Duodenal mucosa (tissue), 2 donors: ENCODE results near the gene SMARCD3.

ENCODE experiments used
- H3K27ac ChIP-seq: one replicate; pipeline ENCODE4 v1.7.0; 2013; ENCODE audit warnings: low read depth, low read length
- H3K27me3 ChIP-seq, 2 donors: one replicate each; pipeline ENCODE4 v1.7.0; 2013; ENCODE audit warnings: low read length in 2 of 2, control low read depth in 1 of 2; ENCODE audit not compliant: insufficient read depth in 2 of 2, control insufficient read depth in 1 of 2
- H3K36me3 ChIP-seq, 2 donors: one replicate each; pipeline ENCODE4 v1.7.0; 2013; ENCODE audit warnings: low read length in 2 of 2, control low read depth in 1 of 2; ENCODE audit not compliant: insufficient read depth in 2 of 2, control insufficient read depth in 1 of 2
- H3K4me1 ChIP-seq, 2 donors: one replicate each; pipeline ENCODE4 v1.7.0; 2013; ENCODE audit warnings: low read length in 2 of 2, control low read depth in 1 of 2; ENCODE audit not compliant: insufficient read depth in 2 of 2, control insufficient read depth in 1 of 2
- H3K4me3 ChIP-seq, 2 donors: one replicate each; pipeline ENCODE4 v1.7.0; 2013; ENCODE audit warnings: low read length in 2 of 2, low read depth in 1 of 2
- H3K9ac ChIP-seq, 2 donors: one replicate each; pipeline ENCODE4 v1.7.0; 2013; ENCODE audit warnings: low read length in 2 of 2, low read depth in 1 of 2
- H3K9me3 ChIP-seq, 2 donors: one replicate each; pipeline ENCODE4 v1.7.0; 2013; ENCODE audit warnings: low read length in 2 of 2, control low read depth in 1 of 2; ENCODE audit not compliant: control insufficient read depth in 1 of 2

Gene SMARCD3

DNA sequence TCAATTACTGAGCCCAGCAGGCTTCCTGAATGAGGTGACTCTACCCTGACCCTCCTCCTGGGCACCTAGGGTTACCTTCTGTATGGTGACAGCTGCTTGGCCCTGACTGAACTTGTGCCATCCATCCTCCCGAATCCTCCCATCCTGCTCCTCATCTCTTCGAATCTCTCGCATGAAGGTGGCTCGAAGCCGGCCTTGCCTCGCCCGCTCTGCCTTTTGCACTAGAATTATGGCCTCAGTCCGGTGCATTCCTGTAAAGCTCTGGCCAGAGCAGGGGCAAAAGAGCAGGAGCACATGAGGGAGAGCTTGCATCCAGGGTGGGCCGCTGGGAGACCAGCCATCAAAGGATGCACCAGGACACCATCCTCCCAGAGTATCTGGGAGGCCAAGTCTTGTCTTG lies 45.7 kb downstream of the SMARCD3 start:
- Histone ChIP-seq H3K27ac (no peak overlapping the region), H3K36me3 (no peaks in the 10 kb centered on the region), H3K27me3 (peaks cover 9 to 12% of the 10 kb centered on the region in 2 donors), H3K4me3 (no peak overlapping the region), H3K4me1 (no peaks in the 10 kb centered on the region), H3K9me3 (no peaks in the 10 kb centered on the region), H3K9ac (no peak overlapping the region)

DNA sequence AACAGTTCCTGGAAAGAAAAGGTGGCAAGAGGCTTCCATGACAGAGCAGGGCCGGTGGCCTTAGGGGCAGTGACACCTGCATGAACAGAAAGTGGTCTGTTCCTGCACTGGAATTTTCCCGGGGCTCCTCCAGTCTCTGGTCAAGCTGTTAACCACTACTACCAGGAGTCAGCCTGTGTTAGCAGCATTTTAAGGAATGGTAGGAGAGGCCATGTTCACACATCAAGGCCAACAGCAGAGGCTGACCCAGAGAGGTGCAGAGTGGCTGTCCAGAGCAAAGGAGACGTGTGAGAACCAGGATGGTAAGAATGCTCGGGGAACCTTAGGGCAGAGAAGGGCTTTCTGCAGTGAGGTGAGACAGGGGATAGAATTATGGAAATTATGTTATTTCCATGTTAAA lies 46.7 kb downstream of the SMARCD3 start:
- H3K4me1 ChIP-seq = no peaks in the 10 kb centered on the region
- no peak overlapping the region for H3K27ac ChIP-seq
- no peak overlapping the region for H3K4me3 ChIP-seq
- H3K27me3 ChIP-seq = peaks cover 10 to 12% of the 10 kb centered on the region in 2 donors
- H3K9me3 ChIP-seq = no peaks in the 10 kb centered on the region
- no peaks in the 10 kb centered on the region for H3K36me3 ChIP-seq
- no peak overlapping the region for H3K9ac ChIP-seq

DNA sequence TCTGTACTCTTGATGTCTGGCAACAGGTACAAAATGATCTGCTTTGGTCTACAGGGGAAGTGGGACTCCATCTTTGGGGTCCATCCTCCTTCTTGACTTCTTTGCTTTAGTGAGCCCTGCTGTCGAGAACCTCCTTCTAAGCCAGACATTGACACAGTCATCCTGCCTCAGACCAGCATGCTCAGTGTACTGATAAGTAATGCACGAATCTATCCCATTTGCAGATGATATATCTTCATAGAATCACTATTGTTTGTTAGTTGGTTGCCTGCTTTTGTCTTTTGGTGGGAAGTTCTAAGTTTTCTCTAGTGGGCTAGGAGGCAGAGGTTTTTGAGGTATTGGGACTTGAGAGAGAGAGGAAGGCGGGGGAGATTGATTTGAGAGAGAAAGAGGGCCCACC lies 47.1 kb downstream of the SMARCD3 start:
- no peaks in the 10 kb centered on the region for H3K9me3 ChIP-seq
- H3K4me3 ChIP-seq = no peak overlapping the region
- no peaks in the 10 kb centered on the region for H3K4me1 ChIP-seq
- H3K27me3 ChIP-seq = peaks cover 10 to 12% of the 10 kb centered on the region in 2 donors
- no peak overlapping the region for H3K27ac ChIP-seq
- no peaks in the 10 kb centered on the region for H3K36me3 ChIP-seq
- no peak overlapping the region for H3K9ac ChIP-seq

DNA sequence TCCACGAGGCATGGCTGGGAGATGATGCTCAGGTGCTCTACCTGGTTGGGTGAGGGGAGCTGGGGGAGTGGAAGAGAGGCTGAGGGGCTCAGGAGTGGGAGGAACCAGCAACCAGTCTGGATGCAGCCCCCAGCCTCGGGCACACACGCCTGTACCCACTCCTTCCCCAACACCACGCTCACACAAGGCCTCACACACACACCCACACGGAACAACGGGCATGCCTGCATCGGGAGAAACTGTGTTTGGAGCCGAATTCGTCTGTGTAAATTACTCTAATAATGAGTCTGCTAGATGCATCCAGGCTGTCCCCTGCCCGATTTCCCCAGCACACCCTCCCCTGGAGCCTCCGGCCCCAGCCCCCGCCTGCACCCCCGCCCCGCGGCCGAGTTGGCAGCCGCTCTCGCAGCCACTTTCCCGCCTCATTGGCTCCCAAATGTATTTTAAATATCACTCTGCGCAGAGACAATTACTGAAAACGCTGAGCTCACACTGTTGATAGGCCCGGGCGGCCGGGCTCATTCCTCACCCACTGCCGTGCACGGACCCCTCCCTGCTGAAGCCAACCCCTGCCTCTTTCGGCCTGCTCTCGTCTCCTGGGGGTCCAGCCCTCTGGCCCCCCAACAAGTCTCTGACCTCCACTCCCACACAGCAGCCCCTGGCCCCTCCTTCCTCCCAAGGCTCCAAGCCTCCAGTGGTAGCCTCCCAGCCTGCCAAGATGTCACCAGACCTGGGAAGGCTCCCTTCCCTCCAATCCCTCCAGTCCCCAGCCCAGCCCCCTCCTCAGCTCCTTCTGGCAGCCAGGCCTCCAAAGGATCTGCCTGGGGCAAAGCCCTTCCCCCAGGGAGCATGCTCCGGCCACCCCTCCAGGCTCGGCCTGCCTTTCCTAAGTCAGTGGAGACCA lies 49.3 kb downstream of the SMARCD3 start:
- H3K4me1 ChIP-seq = no peaks in the 10 kb centered on the region
- no peak overlapping the region for H3K27ac ChIP-seq
- no peak overlapping the region for H3K4me3 ChIP-seq
- no peaks in the 10 kb centered on the region for H3K9me3 ChIP-seq
- no peaks in the 10 kb centered on the region for H3K36me3 ChIP-seq
- H3K9ac ChIP-seq = no peak overlapping the region
- peaks cover 12 to 18% of the 10 kb centered on the region in 2 donors for H3K27me3 ChIP-seq

DNA sequence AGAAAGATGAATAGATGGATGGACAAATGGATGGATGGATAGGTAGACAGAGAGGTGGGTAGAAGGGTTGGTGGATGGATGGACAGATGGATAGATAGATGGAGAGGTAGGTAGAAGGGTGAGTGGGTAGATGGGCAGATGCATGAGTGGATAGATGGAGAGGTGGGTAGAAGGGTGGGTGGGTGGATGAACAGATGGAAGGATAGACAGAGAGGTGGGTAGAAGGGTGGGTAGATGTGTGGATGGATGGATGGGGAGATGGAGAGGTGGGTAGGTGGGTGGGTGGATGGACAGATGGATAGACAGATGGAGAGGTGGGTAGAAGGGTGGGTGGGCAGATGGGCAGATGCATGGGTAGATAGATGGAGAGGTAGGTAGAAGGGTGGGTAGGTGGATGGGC lies 50.6 kb downstream of the SMARCD3 start:
- Histone ChIP-seq H3K36me3 (no peaks in the 10 kb centered on the region), H3K27me3 (peaks cover 12 to 18% of the 10 kb centered on the region in 2 donors)

DNA sequence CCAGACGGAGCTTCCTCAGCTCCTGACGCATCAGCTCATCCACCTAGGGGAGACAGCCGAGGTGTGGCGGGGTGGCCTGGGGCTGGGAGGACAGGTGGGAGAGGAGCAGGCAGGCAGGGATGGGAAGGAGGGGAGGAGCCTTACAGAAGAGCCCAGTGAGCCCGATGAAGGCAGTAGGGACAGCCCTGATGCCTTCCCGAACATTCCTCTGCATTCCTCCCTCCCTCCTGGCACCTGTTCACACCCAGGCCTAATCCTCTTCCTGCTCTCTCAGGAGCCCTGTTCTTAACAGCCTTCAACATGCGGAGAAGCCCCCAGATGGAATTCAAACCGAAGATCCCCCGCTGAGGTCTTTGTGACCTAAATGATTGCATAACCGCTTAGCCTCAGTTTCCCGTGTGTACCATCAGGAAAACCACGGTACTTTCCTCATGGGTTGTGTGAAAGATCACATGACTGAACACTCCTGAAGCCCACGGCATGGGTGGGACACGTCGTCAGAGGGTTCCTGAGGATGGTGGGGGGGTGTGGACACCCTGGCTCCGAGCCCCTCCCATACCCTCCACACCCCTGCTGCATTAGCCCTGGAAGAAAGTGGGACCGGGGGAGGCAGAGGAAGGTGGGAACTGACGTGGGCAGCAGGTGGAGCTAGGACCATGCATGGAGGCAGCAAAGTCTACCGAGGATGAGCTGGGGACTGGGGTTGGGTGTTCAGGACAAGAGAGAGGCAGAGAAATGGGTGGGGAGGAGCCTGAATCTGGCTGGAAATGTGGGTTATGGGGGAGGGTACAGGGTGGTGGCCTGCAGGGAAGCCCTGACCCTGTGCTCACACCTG lies 52.7 kb downstream of the SMARCD3 start:
- H3K27me3 ChIP-seq = peaks cover 12 to 18% of the 10 kb centered on the region in 2 donors
- H3K9ac ChIP-seq = no peak overlapping the region
- H3K9me3 ChIP-seq = no peaks in the 10 kb centered on the region
- H3K4me3 ChIP-seq = no peak overlapping the region
- no peaks in the 10 kb centered on the region for H3K4me1 ChIP-seq
- H3K27ac ChIP-seq = no peak overlapping the region
- H3K36me3 ChIP-seq = no peaks in the 10 kb centered on the region

More for the DNA sequence above, 50.6 kb downstream of the SMARCD3 start:
- H3K9ac ChIP-seq = no peak overlapping the region
- no peaks in the 10 kb centered on the region for H3K9me3 ChIP-seq
- no peaks in the 10 kb centered on the region for H3K4me1 ChIP-seq
- no peak overlapping the region for H3K27ac ChIP-seq
- H3K4me3 ChIP-seq = no peak overlapping the region

DNA sequence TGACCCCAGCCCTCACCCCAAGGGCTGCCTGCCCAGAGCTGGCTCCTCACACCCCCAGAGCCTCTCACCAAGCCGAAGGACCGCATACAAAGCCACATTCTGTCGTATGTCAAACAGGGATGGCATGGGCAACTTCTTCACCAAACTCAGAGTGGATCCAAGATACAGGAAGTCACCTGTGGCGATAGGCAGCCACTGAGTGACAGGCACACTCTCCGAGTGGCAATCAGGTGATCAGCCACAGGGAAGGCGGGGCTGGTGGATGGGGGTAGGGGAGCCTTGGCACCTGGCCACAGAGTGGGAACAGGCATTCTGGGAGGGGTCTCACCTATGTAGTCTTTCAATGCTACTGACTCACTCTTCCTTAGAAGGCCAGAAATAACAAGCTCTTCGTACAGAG lies 54.3 kb downstream of the SMARCD3 start:
- Histone ChIP-seq H3K36me3 (no peaks in the 10 kb centered on the region), H3K27ac (no peak overlapping the region), H3K4me1 (no peaks in the 10 kb centered on the region)

DNA sequence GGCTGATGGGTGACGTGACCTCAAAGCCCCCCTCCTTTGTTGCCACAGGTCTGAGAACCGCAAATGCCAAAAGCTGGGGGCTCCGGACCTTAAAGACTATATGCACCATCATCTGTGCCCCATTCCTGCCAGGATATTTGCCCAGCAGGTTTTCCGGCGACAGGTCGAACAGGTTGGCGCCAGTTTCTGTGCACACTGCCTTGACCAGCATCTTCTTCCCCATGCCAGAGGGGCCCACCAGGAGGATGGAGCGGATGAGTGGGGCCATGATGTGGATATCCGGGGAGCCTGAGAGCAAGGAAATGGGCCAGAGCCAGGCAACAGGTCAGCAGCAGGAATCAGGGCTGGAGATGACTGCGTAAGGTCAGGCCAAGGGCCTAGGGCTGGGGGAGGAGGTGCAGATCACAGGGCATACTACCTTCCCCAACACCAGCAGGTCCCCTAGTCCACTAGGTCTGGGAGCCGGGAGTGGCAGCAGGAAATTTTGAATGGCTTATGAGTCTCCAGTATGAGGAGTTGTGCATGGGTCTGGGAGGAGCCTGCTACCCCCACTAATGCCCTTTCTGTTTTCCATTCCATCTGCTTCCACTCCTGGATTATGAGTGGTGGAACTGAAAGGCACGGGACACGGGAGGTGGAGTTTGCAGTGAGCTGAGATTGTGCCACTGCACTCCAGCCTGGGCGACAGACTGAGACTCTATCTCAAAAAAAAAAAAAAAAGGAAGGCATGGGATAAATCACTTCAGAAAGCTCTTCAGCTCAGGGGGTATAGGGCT lies 55.1 kb downstream of the SMARCD3 start:
- no peaks in the 10 kb centered on the region for H3K36me3 ChIP-seq
- peaks cover 12 to 18% of the 10 kb centered on the region in 2 donors for H3K27me3 ChIP-seq
- no peak overlapping the region for H3K27ac ChIP-seq
- H3K4me3 ChIP-seq = no peak overlapping the region
- H3K9ac ChIP-seq = no peak overlapping the region
- H3K9me3 ChIP-seq = no peaks in the 10 kb centered on the region
- no peaks in the 10 kb centered on the region for H3K4me1 ChIP-seq

More for the DNA sequence above, 54.3 kb downstream of the SMARCD3 start:
- Histone ChIP-seq H3K27me3 (peaks cover 12 to 18% of the 10 kb centered on the region in 2 donors), H3K9ac (no peak overlapping the region), H3K4me3 (no peak overlapping the region), H3K9me3 (no peaks in the 10 kb centered on the region)

DNA sequence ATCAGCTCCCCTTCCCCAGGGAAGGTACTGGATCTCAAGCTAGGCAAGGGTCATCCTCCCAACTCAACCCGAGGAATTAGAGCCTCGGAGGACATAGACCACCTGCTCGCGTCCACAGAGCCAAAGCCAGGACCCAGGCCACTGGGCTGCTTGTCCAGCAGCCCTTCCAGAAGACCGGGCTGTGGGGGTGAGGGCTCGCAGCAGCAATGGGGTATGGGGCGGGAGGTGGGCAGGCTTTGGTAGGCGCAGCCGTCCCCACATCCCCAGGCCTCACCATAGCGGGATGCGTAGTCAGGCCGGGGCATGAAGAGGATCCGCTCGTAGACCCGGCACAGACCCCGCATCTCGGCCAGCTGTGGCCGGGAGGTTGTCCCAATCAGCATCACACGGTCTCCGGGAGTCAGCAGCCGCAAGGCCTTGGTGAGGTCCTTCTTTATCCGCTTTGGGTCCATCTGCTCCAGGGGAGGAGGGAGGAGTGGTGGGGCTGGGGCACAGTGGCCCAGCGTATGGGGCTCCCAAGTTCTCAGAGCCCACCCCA lies 56.4 kb downstream of the SMARCD3 start:
- Histone ChIP-seq H3K4me3 (no peak overlapping the region), H3K27me3 (peaks cover 12 to 18% of the 10 kb centered on the region in 2 donors), H3K9ac (no peak overlapping the region), H3K4me1 (no peaks in the 10 kb centered on the region), H3K9me3 (no peaks in the 10 kb centered on the region), H3K27ac (no peak overlapping the region), H3K36me3 (no peaks in the 10 kb centered on the region)
